ENCODE data around the gene FARS2.

The FARS2 gene

DNA sequence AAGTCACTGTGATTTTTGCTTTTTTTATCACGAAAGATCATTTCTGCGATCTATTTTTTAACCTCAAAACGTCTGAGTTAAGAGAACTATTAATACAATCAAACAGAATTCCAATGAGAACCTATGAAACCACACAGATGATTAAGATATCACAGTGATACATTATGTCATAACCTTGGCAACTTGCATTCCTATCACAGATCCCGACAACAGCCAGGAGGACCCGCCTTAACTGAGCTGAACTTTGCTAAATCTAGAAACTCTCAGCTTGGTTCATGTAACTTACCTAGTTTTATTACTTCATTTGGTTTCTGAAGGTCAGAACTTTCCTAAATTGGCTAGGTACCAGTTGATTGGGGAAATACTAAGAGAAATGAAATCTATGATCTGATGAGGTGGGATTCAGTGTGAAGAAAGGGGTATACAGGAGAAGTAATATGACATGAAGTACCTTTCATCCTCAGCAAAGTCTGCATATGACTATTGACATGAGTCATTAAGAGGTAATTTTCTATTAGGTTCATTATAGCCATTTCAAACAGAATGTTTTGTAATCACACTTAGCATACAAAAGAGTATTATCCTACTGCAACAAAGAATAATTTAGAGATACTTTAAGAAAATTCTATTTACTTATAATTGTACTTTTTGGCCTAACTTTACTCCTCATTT, 11.7 kb upstream of the FARS2 start:
- FAIRE-seq = no peak

DNA sequence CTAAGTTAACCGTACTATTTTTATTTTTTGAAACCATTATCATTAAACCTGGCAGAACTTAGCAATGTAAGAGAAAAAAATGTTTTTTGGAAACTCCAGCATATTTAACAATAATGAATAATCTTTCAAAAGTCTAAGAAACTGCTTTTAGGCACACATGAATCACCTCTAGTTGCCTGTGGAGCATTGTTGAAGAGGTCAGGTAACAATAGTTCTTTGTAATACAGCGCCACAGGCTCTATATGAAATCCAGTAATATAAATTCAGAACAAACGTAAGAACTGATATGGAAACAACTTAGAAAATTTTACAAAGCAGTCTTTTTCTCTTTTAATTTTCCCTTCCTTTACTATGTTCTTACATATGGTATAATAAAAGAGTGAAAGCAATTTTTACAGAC, 10.9 kb upstream of the FARS2 start:
- FAIRE-seq = no peak

DNA sequence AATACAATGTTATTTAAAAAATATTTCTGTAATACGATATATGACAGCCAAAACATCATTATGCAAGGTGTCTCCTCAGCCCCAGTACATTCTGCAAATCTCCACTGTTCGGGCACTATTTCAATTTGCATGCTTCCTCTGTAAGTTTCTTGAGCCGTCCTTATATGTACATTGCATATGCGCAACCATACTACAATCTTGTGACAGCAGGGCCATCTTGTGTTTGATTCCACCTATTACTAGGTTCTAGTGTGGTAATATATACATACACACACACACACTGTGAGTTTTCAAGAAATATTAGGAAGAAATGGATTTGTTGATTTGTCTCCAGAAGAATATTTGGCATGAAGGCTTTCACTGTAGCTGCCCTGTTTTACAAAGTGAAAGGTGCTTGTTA, 10.4 kb upstream of the FARS2 start:
- no peak for FAIRE-seq

DNA sequence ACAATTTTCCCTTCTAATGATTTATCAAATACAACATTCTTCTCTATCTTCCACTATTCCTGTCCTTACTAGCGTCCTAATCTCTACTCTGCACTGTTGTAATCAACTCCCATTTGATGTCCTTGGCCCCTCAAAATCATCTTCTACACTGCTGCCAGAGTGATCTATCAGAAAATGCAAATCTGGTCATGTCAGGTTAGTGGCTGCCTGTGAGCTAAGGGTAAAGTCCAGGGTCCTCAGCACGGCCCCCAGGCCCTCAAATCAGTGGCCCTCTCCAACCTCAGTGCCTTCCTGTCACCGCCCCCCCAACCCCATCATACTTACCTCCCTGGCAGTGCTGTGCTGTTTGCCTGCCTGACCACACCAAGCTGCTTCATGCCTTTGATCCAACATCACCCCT, 4.4 kb upstream of the FARS2 start:
- no peak for FAIRE-seq

DNA sequence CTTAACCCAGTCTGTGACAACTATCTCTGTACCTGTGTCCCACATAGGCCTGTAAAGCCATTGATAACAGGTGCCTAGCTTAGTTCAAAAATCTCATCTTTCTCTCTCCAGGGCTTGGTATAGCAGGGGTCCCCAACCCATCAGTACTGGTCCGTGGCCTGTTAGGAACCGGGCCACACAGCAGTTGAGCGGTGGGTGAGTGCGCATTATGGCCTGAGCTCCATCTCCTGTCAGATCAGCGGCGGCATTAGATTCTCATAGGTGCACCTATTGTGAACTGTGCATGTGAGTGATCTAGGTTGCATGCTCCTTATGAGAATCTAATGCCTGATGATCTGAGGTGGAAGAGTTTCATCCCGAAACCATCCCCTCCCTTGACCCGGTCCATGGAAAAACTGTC, 3.9 kb upstream of the FARS2 start:
- FAIRE-seq = no peak

DNA sequence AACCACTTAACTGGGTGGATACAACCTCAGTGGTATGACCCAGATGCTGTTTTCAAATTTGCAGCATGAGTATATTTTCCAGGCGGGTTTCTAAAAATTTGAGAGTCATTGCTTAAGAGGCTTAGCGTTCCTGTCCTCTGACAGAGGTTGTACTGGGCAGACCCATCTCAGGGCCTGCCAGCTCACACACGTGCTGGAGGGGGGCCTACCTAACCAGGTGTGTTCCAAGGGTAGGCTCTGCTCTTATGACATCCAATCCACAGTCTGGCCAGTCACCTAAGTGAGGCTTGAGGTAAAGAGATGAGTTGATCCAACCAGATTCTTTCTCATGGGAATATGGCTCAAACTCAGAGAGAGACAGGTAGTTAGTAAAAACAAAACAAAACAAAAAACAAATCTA, 1.9 kb upstream of the FARS2 start:
- no peak for FAIRE-seq

DNA sequence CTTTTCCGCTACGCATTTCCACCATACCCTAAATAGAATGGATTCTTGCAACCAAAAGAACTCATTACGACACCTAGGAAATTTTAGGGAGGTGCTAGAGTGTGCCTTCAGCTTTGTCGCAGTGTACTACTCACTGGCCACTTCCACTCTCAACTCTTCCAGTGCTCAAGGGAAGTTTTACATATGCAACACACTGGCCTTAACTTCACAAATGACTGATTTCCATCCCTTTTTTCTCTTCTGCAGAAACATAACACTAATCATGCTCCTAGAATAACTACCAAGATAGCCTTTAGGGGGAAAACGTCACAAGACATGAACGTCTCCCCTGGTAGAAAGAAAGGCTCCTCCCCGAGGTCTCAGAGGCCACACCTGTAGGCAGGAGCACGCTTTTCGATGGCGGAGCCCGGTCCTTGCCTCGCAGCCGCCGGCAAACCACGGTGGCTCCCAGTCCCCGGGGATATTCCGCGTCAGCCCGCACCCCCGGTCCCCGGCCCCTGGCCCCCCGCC, 1.1 kb upstream of the FARS2 start:
- FAIRE-seq = no peak

DNA sequence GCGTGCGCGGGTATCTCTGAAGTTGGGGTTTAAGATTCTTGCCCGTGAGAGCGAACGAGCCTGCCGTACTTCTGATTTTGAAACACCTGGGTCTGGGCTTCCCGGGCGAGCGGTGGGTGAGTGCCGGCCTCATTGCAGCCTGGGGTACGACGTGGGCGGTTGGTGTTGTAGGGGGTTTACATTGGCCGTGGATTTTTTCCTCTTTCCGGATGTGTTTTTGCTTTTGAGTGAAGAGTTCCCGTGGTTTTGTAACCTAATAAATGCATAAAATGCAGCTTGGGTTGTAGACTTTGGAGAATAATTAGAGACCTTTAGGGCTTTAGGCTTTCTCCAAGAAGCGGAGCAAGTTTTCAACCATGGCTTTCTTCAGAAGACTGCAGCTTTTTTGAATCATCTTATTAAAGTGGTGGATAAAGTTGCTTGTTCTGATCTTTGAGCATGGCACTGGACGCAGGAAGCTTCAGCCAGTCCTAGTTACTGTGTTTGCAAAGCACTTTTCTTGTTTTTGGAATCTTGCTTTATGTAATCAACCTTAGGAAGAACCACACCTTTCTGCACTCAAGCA, 314 bp downstream of the FARS2 start:
- FAIRE-seq = no peak

DNA sequence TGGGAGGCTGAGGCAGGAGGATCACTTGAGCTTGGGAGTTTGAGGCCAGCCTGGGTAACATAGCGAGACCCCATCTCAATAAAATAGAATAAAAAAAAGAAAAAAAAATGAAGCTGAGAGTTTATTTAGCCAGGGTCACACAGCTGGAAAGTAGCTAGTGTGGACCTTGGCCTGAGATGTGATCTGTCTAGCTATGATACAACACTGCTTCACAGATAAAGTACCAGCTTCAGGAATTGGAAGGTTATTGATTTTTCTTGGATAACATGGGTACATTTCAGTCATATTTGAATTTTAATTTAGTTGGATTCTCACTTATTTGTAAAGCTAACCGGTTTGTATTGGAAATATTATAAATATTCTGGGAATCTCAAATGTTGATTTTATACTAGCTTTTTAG, 5.1 kb downstream of the FARS2 start:
- no peak for FAIRE-seq

DNA sequence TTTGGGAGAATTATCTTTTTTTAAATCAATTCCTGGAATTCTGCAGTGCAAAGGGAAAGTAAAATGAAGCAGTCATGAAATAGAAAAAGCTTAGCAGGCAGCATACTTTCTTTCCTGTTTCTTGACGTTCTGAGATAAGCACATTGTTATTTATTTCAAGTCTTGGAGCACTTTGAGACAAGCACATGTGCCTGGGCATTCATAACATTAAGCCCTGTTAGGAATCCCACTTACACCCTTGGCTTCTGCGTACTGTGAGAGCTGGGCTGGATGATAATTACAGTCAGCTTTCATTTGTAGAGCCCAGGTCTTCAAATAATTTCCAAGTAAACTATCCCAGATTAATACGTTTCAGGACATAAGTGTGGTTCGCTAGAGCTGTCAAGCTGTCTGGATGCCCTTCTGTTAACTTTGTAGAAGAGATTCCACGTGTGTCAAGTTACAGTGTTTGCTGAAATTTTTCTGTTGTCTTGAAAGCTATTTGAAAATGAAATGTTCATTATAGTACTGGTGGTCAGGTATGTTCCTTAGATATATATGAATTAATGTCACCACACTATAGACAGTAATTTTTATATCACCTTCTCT, 8.9 kb downstream of the FARS2 start:
- no peak for FAIRE-seq

DNA sequence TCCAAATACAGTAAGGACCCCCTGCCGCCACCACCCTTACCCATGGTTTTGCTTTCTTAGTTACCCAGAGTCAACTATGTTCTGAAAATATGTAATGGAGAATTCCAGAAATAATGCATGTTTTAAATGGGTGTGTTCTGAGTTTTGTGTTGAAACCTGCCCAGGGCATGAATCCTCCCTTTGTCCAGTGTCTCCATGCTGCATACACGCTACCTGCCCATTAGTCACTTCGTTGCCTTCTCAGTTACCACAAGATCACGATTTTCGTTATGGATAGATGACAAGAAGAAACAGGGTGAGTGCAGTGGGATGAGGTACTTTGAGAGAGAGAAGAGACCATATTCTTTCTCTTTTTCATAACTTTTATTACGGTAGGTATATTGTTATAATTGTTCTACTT, 10.6 kb downstream of the FARS2 start:
- FAIRE-seq = no peak

DNA sequence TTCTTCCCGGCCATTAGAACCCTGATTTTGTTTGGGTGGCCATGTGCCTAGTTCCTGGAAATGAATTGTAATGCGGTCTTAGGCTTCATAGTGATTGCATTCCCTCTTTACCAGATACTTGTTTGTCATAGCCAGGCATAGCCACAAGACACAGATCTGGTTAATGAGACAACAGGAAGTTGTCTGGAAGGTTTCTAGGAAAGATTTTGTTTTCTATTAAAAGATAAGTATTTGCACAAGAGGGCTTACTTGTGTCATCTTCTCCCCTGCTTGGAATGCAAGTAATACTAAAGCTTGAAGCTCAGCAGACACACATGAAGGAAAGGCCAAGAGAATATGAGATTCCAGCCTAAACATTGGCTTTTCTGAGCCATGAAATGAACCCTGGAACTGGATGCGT, 12.9 kb downstream of the FARS2 start:
- FAIRE-seq = no peak

DNA sequence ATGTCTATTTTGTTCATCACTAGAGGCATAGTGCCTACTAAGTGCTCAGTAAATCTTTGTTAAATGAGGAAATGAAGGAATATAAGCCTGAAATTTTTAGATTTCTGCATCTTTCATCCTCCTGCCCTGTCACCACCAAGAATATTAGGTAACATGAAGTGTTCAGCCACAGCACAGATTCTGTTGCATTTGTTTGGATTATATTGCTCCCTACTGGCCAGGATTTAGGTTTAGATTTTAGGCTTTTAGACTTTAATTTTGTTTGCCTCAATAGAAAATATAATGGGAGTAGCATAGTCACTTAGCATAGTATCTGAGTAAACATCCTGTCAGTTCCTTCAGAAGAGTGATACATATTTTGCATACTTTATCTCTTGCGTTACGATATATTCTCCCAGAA, 14.2 kb downstream of the FARS2 start:
- no peak for FAIRE-seq

DNA sequence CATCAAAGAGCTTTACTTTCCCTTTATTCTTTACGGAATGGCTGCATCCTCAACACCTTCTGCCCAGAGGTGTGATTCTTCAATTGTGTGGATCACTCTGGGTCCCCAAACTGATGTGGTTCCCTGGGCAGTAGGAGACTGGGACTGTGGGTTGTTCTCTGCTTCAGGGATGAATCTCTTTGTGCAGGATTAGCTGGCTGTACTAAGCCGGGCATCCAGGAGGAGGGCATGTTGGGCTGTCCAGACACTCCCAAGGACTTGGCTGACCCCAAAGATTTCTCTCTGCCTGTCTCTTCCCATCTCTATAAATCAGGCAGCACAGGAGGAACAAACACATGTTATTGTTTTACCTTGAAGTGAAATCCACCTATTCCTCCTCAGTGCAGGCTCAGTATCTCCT, 15.3 kb downstream of the FARS2 start:
- no peak for FAIRE-seq

DNA sequence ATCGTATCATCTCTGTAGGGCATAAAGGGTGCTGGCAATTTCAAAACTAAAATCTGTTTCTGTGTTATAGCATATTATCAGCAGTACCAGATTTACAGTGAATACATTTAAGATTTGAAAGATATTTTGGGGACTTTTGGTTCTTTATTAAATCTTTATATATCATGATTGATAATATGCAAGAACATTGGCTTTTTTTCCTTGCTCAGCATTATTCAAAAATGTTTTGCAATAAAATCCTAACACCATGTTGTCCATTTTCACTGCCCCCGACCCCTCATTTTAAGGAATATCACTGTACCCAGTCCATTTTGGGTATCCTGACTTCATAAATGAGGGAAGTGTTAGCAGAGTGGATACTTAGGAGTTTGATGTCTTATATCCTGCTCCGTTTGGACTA, 16.3 kb downstream of the FARS2 start:
- FAIRE-seq = no peak

DNA sequence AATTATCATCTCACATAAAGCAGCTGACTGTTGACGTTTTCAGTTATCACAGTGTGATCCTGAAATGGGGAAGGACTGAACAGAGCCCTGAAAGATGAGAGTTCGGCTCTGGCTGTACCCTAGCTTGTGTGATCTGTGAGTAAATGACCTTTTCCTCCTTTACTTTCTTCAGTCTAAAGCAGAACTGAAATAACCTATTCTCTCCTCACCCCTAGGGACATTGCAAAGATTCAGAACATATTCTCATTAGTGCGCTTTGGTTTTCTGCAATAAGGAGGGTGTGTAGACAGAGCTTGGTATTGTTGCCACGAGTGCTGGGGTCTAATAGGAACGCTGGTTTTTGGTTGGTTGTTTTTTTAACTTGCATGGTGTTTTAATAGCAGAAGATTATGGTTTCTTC, 16.7 kb downstream of the FARS2 start:
- FAIRE-seq = no peak

DNA sequence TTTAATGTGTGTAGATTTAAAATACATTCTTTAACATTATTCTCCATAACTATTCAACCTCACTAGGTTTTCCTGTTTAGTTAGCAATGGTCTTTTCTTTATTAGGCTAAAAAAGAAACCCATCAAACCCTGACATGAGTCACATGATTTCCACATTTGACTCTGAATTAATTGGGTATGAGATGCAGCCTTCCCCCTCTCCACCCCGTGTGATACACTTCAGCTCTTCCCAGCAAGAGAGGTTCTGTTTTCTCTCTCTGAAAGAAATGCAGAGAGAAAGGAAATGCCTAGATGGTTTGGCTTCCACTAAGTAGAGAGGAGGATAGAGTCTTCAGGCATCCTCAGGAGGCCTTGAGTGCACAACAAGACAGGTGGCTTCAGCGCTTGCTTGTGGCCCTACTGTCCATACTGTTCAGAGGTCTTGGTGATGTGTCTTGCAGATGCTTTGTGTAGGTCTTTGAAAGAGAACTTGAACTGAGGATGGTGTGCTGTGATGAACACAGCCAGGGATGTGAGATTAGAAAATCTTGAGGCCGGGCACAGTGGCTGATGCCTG, 17.3 kb downstream of the FARS2 start:
- no peak for FAIRE-seq

DNA sequence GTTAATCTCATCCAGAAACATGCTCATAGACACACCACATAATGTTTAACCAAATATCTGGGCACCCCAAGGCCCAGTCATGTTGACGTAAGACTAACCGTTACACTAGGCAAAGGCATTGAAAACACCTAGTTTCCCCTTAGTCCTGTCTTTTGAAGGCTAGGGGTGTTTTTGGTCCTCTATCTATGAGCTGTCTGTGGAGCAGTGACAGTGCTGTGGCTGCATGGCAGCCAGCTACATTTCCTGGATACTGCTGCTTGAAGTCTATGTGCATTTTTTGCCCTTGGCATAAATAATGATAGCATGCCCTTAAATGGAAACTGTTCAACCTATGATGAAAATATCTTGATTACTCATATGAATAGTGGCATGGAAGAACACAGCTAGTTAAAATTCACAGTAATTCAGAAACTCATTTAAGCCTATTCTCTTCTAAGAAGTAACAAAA, 18.6 kb downstream of the FARS2 start:
- FAIRE-seq = no peak

DNA sequence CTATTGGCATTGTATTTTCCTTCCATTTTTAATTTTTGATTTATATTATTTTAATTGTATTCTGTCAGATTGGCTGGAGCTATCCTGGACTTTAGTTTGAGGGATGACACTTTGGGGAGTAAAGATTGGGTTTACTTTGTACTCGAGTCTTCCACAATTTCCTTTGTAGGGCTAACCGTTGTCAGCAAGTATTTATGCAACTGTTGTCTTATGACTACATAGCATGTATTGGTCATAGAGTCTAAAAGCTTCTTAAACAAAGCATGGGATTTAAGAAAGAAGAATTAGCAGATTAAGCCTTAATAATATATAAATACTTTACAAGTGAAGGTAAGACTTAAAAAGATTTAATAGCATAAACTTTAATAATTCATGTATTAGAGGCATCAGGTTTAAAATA, 19.6 kb downstream of the FARS2 start:
- no peak for FAIRE-seq

DNA sequence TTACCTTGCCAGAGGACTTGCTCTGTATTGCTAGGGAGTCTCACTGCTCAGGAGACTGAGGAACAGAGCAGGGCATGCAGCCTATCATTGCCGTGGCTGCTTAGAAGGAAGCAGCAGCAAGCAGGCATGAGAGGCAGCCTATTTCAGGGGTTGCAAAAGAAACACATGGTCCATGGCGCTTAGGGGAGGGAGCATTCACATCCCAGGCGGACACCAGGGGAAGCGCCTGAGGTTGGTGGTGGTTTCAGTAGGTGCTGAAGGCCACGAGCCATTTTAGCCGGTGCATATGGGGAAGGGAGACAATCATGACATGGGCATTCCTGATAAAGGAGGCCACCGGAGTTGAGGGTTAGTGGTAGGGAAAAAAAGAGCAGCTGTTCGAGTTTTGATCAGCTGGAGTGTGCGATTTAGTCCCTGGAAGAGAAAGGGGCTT, 20.9 kb downstream of the FARS2 start:
- FAIRE-seq = no peak

DNA sequence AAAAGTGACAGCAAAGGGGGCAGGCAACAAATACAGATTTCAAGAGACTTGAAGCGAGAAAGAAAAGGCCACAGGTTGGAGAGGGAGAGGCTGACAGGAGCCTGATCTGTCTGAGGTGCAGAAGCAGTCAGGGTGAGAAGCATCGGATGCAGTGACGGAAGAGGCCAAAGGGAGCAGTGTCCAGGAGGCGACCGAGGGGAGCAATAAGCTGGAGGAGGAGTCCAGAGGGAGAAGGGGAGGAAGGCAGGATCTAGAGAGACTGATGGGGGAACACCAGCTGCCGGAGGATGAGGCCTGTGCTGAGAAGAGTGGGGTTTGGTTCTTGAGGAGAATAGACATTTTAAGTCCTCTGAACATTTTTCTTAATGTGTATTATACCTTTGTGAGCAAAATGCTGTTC, 23.8 kb downstream of the FARS2 start:
- no peak for FAIRE-seq

DNA sequence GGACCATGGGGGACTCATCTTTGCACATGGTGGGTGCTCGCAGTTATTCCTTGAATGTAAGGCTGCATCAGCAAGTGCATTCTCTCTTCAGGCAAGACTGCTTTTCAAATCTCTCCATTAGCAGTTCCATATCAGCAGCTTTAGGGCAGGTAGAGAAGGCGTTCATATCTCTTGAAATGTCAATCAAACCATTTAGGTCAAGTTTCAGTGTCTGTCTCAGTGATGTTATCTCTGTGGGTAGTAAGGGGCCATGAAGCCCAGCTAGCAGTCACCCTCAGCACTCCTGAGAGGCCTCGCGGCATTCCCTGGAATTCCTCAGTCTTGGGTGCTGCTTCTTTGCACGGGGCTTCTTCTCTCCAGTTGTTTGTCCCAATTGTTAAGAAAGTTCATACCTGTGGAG, 24.2 kb downstream of the FARS2 start:
- no peak for FAIRE-seq

DNA sequence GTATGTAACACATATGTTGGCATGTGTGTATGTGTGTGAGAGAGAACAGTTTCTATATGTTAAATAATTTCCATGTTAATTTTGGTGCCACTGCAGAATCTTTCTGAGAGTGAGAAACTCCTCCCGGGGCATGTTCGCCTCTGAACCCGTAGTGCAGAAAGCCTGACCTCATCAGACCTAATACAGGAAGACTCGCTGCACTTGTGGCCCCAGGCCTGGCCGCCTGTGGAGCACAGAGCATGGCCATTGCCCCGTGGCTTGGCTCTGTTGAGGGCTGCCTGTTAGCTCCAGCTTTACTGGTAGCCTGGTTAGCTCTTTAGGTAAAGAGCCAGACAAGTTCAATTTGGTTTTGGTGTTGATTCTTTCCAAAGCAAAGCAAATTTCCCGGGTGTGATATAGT, 25.5 kb downstream of the FARS2 start:
- no peak for FAIRE-seq

DNA sequence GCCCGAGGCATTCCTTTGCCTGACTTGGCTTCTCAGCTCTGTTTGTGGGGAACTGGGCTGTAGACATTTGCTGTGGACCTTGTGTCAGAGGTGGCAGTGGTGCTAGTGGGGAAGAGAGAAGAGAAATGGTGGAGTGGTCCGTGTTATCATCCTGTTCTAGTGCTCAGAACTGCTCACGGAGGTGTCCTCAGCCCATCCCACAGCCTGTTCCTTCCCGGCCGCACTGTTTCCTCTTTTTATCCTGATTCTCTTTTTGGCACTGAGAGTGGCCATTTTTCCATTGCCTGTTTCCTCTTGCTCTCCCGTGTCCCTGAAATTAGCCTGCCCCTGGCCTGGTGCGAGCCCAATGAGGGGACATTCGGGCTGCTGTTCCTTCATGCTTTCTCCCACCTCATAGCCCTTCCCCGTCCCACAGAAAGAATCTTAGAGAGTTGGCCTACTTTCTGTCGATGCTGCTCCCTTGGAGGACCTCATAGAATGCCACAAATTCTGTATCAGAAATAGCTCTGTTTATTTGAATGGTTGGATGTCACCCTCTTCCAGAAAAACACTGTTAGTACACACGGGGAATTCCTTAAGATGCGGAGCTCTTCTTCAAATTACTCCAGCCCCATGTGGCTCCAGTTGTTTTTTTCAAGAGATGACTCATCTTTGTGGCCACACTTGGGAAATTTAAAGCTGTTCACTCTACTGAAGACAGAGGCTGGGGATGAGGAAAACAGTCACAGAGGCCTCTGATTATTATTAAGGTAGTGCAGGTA, 26.1 kb downstream of the FARS2 start:
- no peak for FAIRE-seq

All from G401.6 (cell line).